ENCODE measurements around the gene AOC1. TPM values are rescaled to one million over a fixed set of nuclear protein-coding genes. Genes with fewer than 3 reads are reported as not detected.
"Not testable (repeated sequence)": the region's sequence is repeated elsewhere in the genome, so short reads cannot be mapped to it uniquely, and the experiment has no call there.

Gene AOC1
- total RNA-seq, 1 donor from 2014 or later = not detected

- Mint-ChIP-seq H3K9me3 (no peaks in the 10 kb centered on the region), H3K4me3 (no peak overlapping the region), H3K4me1 (ENCODE audit: low read depth) (peaks cover 6% of the 10 kb centered on the region), H3K27ac (no peak overlapping the region), H3K27me3 (ENCODE audit: insufficient read depth) (peaks cover 33% of the 10 kb centered on the region), H3K36me3 (ENCODE audit: low read depth) (no peaks in the 10 kb centered on the region)
- peak; percentile 56 for DNase-seq (ENCODE audit: low spot score)
- intact Hi-C loops (cut with micrococcal nuclease) = loop anchor here (1.0 to 5.0 kb wide), 6 partner anchors 90 to 274 kb away; no protein-coding TSS in a partner anchor
Measured at GRCh38 chr7:150898475-150899011, 46.2 kb downstream of the AOC1 start.

GRCh38 chr7:150900675-150901074 lies 48.4 kb downstream of the AOC1 start:
- no peak for DNase-seq (ENCODE audit: low spot score)
- Mint-ChIP-seq H3K9me3 (no peaks in the 10 kb centered on the region), H3K36me3 (ENCODE audit: low read depth) (no peaks in the 10 kb centered on the region), H3K4me1 (ENCODE audit: low read depth) (peaks cover 6% of the 10 kb centered on the region), H3K4me3 (no peak overlapping the region), H3K27me3 (ENCODE audit: insufficient read depth) (peaks cover 41% of the 10 kb centered on the region), H3K27ac (no peak overlapping the region)
- intact Hi-C loops (cut with micrococcal nuclease) = no loop called here

DNA sequence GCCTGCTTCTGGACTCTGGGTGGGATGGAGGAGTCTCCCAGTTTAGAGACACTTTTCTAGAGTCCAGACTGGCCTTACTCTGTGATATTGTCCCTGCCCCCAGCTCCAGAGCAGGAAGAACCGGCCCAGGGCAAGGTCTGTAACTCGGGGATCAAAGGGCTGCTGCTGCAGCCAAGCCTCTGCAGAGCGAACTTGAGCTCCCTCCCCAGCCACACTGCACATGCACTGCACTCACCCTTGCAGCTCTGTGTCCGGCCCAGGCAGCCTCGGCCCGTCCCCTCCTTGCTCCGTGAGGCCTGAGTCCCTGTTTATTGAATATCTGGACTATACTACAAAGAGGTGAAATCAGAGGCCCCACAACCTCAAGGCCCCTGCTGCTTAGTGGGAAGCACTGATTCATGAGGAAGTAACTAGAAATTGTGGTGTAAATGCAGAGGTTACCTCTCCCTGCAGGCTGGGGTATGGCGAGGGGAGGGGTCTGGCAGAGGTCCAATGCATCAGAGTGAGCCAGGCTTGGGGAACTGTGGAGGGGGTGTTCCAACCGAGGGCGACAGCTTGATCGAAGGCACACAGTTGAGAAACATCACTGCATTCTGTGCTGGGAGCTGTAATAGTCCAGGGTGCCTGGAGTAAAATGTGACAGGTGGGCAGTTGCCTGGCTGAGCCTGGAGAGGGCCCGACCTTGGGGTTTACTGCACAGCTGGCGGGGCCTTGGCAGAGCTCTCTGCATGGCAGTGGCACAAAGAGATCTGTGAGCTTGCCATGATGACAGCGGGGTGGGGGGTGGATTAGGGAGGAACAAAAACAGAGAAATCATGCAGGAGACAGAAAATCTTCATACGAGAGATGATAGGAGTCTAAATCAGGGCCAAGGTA lies 49.1 kb downstream of the AOC1 start:
- intact Hi-C loops (cut with micrococcal nuclease) = no loop called here
- no peak for DNase-seq (ENCODE audit: low spot score)
- peaks cover 45% of the 10 kb centered on the region for H3K27me3 Mint-ChIP-seq (ENCODE audit: insufficient read depth)
- no peak overlapping the region for H3K27ac Mint-ChIP-seq
- H3K4me3 Mint-ChIP-seq = no peak overlapping the region
- peaks cover 6% of the 10 kb centered on the region for H3K4me1 Mint-ChIP-seq (ENCODE audit: low read depth)
- no peaks in the 10 kb centered on the region for H3K9me3 Mint-ChIP-seq
- H3K36me3 Mint-ChIP-seq (ENCODE audit: low read depth) = no peaks in the 10 kb centered on the region

- no peak overlapping the region for H3K27ac Mint-ChIP-seq
- peaks cover 6% of the 10 kb centered on the region for H3K4me1 Mint-ChIP-seq (ENCODE audit: low read depth)
- H3K4me3 Mint-ChIP-seq = no peak overlapping the region
- H3K9me3 Mint-ChIP-seq = no peaks in the 10 kb centered on the region
- intact Hi-C loops (cut with micrococcal nuclease) = no loop called here
- H3K27me3 Mint-ChIP-seq (ENCODE audit: insufficient read depth) = peaks cover 48% of the 10 kb centered on the region
- H3K36me3 Mint-ChIP-seq (ENCODE audit: low read depth) = no peaks in the 10 kb centered on the region
- DNase-seq (ENCODE audit: low spot score) = no peak
Measured at GRCh38 chr7:150902078-150903033, 50.0 kb downstream of the AOC1 start.

DNA sequence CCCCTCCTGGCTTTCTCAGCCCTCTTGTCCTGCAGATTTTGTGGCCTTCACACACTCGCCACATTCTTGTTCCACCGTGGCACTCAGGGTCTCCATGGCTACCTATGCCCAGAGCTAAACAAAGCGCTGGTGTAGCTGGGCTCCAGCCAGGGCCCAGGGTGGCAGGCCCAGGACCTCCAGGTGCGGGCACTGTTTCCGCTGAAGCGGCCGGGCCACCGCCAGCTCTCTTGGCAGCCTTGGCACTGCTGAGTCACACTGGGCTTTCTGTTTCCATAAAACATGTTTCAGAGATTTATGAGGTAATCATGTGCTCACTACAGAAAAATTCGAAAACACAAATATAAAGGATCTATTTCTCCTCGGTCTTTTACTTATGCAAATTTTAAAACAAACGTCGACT lies 51.3 kb downstream of the AOC1 start:
- Mint-ChIP-seq H3K27me3 (ENCODE audit: insufficient read depth) (peaks cover 45% of the 10 kb centered on the region), H3K9me3 (no peaks in the 10 kb centered on the region), H3K27ac (no peak overlapping the region), H3K4me3 (no peak overlapping the region), H3K4me1 (ENCODE audit: low read depth) (peaks cover 1% of the 10 kb centered on the region), H3K36me3 (ENCODE audit: low read depth) (no peaks in the 10 kb centered on the region)
- no peak for DNase-seq (ENCODE audit: low spot score)
- intact Hi-C loops (cut with micrococcal nuclease) = no loop called here

GRCh38 chr7:150904011-150904909 lies 51.9 kb downstream of the AOC1 start:
- Mint-ChIP-seq H3K27me3 (ENCODE audit: insufficient read depth) (peaks cover 49% of the 10 kb centered on the region), H3K36me3 (ENCODE audit: low read depth) (no peaks in the 10 kb centered on the region), H3K27ac (no peak overlapping the region), H3K4me3 (no peak overlapping the region), H3K9me3 (no peaks in the 10 kb centered on the region), H3K4me1 (ENCODE audit: low read depth) (peaks cover 3% of the 10 kb centered on the region)
- intact Hi-C loops (cut with micrococcal nuclease) = no loop called here
- DNase-seq (ENCODE audit: low spot score) = no peak

- H3K27me3 Mint-ChIP-seq (ENCODE audit: insufficient read depth) = peaks cover 49% of the 10 kb centered on the region
- no peaks in the 10 kb centered on the region for H3K36me3 Mint-ChIP-seq (ENCODE audit: low read depth)
- DNase-seq (ENCODE audit: low spot score) = no peak
- no peak overlapping the region for H3K27ac Mint-ChIP-seq
- intact Hi-C loops (cut with micrococcal nuclease) = no loop called here
- H3K4me3 Mint-ChIP-seq = no peak overlapping the region
- H3K4me1 Mint-ChIP-seq (ENCODE audit: low read depth) = peaks cover 6% of the 10 kb centered on the region
- H3K9me3 Mint-ChIP-seq = no peaks in the 10 kb centered on the region
Measured at GRCh38 chr7:150908173-150908572, 55.9 kb downstream of the AOC1 start.

GRCh38 chr7:150909200-150909995 lies 57.1 kb downstream of the AOC1 start:
- Mint-ChIP-seq H3K27ac (peak overlapping the region; percentile 38), H3K4me3 (no peak overlapping the region), H3K36me3 (ENCODE audit: low read depth) (no peaks in the 10 kb centered on the region), H3K27me3 (ENCODE audit: insufficient read depth) (peaks cover 43% of the 10 kb centered on the region), H3K4me1 (ENCODE audit: low read depth) (peaks cover 6% of the 10 kb centered on the region), H3K9me3 (no peaks in the 10 kb centered on the region)
- intact Hi-C loops (cut with micrococcal nuclease) = no loop called here
- no peak for DNase-seq (ENCODE audit: low spot score)

DNA sequence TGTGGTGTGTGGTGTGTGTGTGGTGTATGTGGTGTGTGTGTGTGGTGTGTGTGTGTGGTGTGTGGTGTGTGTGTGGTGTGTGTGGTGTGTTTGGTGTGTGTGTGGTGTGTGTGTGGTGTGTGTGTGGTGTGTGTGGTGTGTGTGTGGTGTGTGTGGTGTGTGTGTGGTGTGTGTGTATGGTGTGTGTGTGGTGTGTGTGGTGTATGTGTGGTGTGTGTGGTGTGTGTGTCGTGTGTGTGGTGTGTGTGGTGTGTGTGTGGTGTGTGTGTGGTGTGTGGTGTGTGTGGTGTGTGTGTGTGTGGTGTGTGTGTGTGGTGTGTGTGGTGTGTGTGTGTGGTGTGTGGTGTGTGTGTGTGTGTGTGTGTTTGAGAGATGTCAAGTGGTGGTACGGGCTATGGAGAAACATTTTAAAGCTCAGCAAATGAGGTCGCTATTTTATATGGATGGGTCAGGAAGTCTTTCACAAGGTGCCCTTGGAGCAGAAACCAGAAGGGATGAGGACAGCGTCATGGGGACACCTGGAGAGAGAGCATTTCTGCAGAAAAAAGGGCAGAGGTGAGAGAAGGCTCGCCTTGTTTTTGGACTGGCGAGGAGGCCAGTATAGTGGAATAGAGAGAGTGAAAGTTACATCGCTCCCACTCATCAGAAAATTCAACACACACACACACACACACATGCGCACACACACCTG lies 58.1 kb downstream of the AOC1 start:
- H3K9me3 Mint-ChIP-seq; DNase-seq (ENCODE audit: low spot score); intact Hi-C loops (cut with micrococcal nuclease); H3K4me1 Mint-ChIP-seq (ENCODE audit: low read depth); H3K27ac Mint-ChIP-seq; H3K36me3 Mint-ChIP-seq (ENCODE audit: low read depth); H3K4me3 Mint-ChIP-seq: not testable (repeated sequence)
- peaks cover 41% of the 10 kb centered on the region for H3K27me3 Mint-ChIP-seq (ENCODE audit: insufficient read depth)

- Mint-ChIP-seq H3K4me3 (no peak overlapping the region), H3K27me3 (ENCODE audit: insufficient read depth) (peaks cover 40% of the 10 kb centered on the region), H3K27ac (no peak overlapping the region), H3K36me3 (ENCODE audit: low read depth) (no peaks in the 10 kb centered on the region), H3K9me3 (no peaks in the 10 kb centered on the region), H3K4me1 (ENCODE audit: low read depth) (peaks cover 6% of the 10 kb centered on the region)
- no peak for DNase-seq (ENCODE audit: low spot score)
- intact Hi-C loops (cut with micrococcal nuclease) = no loop called here
Measured at GRCh38 chr7:150910996-150911422, 58.7 kb downstream of the AOC1 start.
